GM12864 (cell line): Measurements from ENCODE around the gene OR11L1.

Source experiments
- DNase-seq: peaks from one replicate; pipeline ENCODE4 v3.0.0-alpha.2; 2011; ENCODE audit warnings: low read depth
- H3K4me3 ChIP-seq: 2 replicates; pipeline ENCODE4 v1.5.1; 2011; ENCODE audit warnings: mild to moderate bottlenecking, low read depth, low read length, control low read depth
- TF ChIP-seq, protein P1 (sequence below): IDR thresholded peaks from 2 replicates; pipeline ENCODE4 v1.5.1; 2011; ENCODE audit warnings: low read depth, mild to moderate bottlenecking, moderate library complexity, low read length, control low read depth, inconsistent platforms; ENCODE audit errors: missing control alignments

The OR11L1 gene

DNA sequence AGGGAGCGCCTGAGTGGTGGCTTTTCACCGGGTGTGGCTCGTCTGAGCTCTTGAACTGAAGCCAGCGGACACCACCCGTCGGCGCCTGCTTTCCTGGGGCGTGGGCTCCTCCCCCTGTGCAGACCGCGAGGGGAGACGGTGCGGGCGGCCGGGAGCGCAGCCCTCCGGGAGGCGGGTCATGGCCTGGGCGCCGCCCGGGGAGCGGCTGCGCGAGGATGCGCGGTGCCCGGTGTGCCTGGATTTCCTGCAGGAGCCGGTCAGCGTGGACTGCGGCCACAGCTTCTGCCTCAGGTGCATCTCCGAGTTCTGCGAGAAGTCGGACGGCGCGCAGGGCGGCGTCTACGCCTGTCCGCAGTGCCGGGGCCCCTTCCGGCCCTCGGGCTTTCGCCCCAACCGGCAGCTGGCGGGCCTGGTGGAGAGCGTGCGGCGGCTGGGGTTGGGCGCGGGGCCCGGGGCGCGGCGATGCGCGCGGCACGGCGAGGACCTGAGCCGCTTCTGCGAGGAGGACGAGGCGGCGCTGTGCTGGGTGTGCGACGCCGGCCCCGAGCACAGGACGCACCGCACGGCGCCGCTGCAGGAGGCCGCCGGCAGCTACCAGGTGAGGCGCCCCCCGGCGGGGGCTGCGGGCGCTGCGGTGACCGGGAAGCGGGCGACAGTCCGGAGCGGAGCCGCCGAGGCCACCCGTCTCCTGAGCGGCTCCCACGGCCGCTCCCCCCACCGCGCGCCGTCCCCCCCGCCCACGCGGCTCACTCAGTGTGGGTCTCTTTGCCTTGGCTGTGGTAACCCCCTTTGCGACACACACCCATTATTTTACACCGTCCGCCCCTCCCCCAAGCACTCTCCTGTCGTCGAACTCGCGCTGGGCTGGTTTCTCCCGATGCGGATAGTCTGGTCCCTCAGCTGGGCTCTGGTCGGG is 15.6 kb upstream of the OR11L1 start, which contains the start of gene TRIM58:
TSS of gene TRIM58 (plus strand) at position 119 of the 916 bp plus-strand sequence. CDS start at position 179, 60 bp downstream.
- no peak for DNase-seq
- H3K4me3 ChIP-seq = no peak within 1 kb of the TSS
- TF ChIP-seq, protein P1, sequence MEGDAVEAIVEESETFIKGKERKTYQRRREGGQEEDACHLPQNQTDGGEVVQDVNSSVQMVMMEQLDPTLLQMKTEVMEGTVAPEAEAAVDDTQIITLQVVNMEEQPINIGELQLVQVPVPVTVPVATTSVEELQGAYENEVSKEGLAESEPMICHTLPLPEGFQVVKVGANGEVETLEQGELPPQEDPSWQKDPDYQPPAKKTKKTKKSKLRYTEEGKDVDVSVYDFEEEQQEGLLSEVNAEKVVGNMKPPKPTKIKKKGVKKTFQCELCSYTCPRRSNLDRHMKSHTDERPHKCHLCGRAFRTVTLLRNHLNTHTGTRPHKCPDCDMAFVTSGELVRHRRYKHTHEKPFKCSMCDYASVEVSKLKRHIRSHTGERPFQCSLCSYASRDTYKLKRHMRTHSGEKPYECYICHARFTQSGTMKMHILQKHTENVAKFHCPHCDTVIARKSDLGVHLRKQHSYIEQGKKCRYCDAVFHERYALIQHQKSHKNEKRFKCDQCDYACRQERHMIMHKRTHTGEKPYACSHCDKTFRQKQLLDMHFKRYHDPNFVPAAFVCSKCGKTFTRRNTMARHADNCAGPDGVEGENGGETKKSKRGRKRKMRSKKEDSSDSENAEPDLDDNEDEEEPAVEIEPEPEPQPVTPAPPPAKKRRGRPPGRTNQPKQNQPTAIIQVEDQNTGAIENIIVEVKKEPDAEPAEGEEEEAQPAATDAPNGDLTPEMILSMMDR = no peak

DNA sequence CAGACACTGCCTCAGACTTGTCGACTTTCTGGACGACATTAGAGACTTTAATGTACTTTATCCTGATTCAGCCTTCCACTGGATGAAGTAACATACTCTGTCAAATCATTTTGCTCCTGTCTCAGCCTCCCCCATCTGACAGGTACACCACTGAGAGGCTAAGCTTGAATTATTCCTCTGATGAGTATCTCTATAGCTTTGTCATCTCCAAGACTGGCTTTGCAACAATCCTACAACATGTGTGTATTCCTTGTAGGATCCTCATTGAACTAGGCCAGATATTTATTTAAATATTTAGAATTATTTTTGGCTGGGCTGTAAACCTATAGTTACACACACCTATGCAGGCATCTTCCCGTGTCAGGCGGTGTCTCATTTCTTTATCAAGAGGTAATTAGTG is 14.2 kb upstream of the OR11L1 start:
- TF ChIP-seq, protein P1 = no peak
- DNase-seq = no peak
- no peak overlapping the region for H3K4me3 ChIP-seq

DNA sequence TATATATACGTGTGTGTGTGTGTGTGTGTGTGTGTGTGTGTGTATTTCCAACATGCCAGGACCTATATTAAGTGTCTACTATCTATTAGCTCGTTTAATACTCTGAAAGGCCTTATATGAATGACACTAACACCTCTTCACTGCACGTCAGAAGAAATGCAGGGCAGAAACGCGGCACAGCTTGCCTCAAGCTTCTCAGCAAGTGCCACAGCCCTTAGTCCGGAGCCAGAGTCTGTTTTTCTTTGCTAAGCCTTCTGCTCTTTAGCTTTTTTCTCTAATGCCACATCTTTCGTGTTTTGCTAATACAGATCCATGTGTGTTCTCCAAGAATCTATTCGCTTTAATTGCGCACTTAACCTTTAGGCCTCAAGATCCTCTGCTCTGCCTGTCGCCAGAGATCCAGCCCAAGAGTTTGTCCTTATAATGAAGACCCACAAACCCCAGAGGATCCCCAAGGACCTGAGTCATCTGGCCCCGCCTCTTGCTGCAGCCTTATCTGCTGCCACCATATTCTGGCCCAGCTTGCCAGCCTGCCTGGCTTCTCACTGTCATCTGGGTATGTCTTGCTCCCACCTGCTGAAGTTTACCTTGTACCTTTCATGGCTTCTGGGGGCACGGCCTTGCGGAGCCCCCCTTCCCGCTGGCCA is 13.3 kb upstream of the OR11L1 start:
- DNase-seq = no peak
- TF ChIP-seq, protein P1 = no peak
- no peak overlapping the region for H3K4me3 ChIP-seq

GRCh38 chr1:247849616-247850015 is 7.9 kb upstream of the OR11L1 start:
- DNase-seq = no peak
- TF ChIP-seq, protein P1 = no peak
- H3K4me3 ChIP-seq = no peak overlapping the region

GRCh38 chr1:247848346-247848745 is 6.7 kb upstream of the OR11L1 start:
- H3K4me3 ChIP-seq = no peak overlapping the region
- TF ChIP-seq, protein P1 = no peak
- no peak for DNase-seq

DNA sequence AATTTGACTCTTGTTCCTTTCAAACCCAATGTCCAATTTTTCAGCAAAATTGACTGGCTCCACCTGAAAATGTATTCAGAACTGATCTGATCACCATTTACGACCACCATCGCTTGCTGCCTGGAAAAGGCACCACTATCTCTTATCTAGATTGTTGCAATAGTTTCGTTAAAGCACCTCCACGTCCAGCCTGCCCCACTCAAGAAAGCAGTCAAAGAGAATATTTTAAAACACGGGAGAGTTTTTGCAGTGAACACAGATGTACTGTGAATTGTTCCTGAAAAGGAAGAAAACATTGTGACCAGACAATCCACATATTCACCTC is 4.0 kb upstream of the OR11L1 start:
- TF ChIP-seq, protein P1 = no peak
- no peak overlapping the region for H3K4me3 ChIP-seq
- DNase-seq = no peak
